SH-SY5Y (cell line): ENCODE results near the gene SMYD3.

ENCODE experiments used
- GATA2 ChIP-seq: IDR thresholded peaks from 2 replicates; pipeline ENCODE4 v1.6.1; 2011; ENCODE audit warnings: mild to moderate bottlenecking, low read depth, low read length
- GATA3 ChIP-seq: IDR thresholded peaks from 2 replicates; pipeline ENCODE4 v1.6.1; 2011; ENCODE audit warnings: low read depth, mild to moderate bottlenecking, low read length, moderate library complexity

DNA sequence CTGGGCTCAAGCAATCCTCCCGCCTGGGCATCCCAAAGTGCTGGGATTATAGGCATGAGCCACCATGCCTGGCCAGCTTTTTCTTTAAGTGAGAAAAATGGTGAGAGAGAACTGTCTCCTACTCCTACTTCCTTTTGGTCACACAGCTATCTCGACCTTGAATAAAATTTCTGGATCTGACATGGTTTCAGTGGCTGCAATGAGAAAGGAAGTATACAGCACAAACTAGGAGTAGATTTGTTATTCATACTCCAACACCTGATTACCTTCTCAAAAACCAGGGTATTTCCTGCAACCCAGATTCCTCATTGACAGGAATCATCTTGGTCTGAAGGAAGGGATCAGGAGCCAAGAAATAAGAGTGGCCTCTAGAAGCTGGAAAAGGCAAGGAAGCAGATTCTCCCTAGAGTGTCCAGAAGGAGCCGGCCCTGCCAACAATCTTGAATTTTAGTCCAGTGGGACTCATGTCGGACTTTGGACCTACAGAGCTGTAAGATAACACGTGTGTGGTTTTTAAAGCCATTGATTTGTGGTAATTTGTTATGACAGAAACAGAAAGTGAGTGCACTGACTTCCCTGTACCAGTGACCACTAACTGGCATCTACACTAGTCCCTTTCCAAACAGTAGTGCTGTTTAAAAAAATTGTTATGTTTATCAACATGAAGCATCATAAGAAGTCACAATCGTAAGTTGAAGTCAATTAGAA, 516.6 kb downstream of the SMYD3 start:
- TF ChIP-seq GATA2: no peak
- no peak for TF ChIP-seq GATA3
